WTC11 (cell line): Measurements from ENCODE around the gene MET. TPM values are rescaled to one million over a fixed set of nuclear protein-coding genes. Genes with fewer than 3 reads are reported as not detected.
A peak's percentile ranks its signal among the peaks of the same experiment; 100 is the strongest.

Experiments used
- ATAC-seq: fragments of 200-7000 bp; cut with Tn5 transposase; 2 replicates; pipeline ENCODE4 v1.10.0; 2021; ENCODE audit warnings: mild to moderate bottlenecking, moderate library complexity
- CTCF ChIA-PET: fragments of 300-600 bp; sonication (Branson Sonifier 250); formaldehyde crosslinking; loops from one replicate; lab custom pipeline; 2021; ENCODE audit warnings: antibody characterized with exemption; lab: Charles Lee
- POLR2A ChIA-PET: fragments of 350-600 bp; sonication (Branson Sonifier 250); formaldehyde crosslinking; loops from one replicate; lab custom pipeline; 2021; ENCODE audit warnings: antibody characterized with exemption; lab: Charles Lee
- DNase-seq: peaks from one replicate; pipeline ENCODE4 v3.0.0; 2021; ENCODE audit warnings: low spot score
- H3K27ac Mint-ChIP-seq: 2 replicates; pipeline ENCODE4 v1.8.0; 2021; ENCODE audit warnings: mixed read lengths
- H3K27me3 Mint-ChIP-seq: 2 replicates; pipeline ENCODE4 v1.8.0; 2021; ENCODE audit warnings: low read depth, mild to moderate bottlenecking, moderate library complexity, mixed read lengths
- H3K36me3 Mint-ChIP-seq: 2 replicates; pipeline ENCODE4 v1.8.0; 2021; ENCODE audit warnings: mixed read lengths
- H3K4me1 Mint-ChIP-seq: 2 replicates; pipeline ENCODE4 v1.8.0; 2022; ENCODE audit warnings: mixed read lengths
- H3K4me3 Mint-ChIP-seq: 2 replicates; pipeline ENCODE4 v1.8.0; 2021; ENCODE audit warnings: mild to moderate bottlenecking, moderate library complexity, mixed read lengths
- H3K9me3 Mint-ChIP-seq: 2 replicates; pipeline ENCODE4 v1.8.0; 2021; ENCODE audit warnings: mixed read lengths
- ATF2 ChIP-seq: sonication (generic); formaldehyde crosslinking; IDR thresholded peaks from 2 replicates; pipeline ENCODE4 v1.8.1; 2022; ENCODE audit warnings: low read depth, missing genetic modification reagents, borderline replicate concordance
- CDX4 ChIP-seq: fragments of 250-450 bp; sonication (Bioruptor Pico); IDR thresholded peaks from 2 replicates; pipeline ENCODE4 v1.9.0; 2021; ENCODE audit warnings: moderate library complexity, mild to moderate bottlenecking, inconsistent platforms, borderline replicate concordance
- CREB1 ChIP-seq: sonication (generic); formaldehyde crosslinking; IDR thresholded peaks from 2 replicates; pipeline ENCODE4 v1.8.0; 2023; ENCODE audit warnings: mild to moderate bottlenecking, missing genetic modification reagents
- E2F4 ChIP-seq: sonication (generic); formaldehyde crosslinking; IDR thresholded peaks from 2 replicates; pipeline ENCODE4 v1.8.1; 2022; ENCODE audit warnings: low read depth, mild to moderate bottlenecking, moderate library complexity, missing genetic modification reagents, borderline replicate concordance
- ERG ChIP-seq: fragments of 250-450 bp; sonication (Bioruptor Pico); IDR thresholded peaks from 2 replicates; pipeline ENCODE4 v1.8.0; 2021; ENCODE audit warnings: mild to moderate bottlenecking
- FOXP4 ChIP-seq: sonication (generic); formaldehyde crosslinking; IDR thresholded peaks from 2 replicates; pipeline ENCODE4 v1.8.0; 2022; ENCODE audit warnings: mild to moderate bottlenecking, missing genetic modification reagents
- GRHL2 ChIP-seq: fragments of 250-450 bp; sonication (Bioruptor Pico); IDR thresholded peaks from 2 replicates; pipeline ENCODE4 v1.8.0; 2022; ENCODE audit warnings: mild to moderate bottlenecking, moderate library complexity; ENCODE audit not compliant: insufficient replicate concordance, severe bottlenecking
- IRF2 ChIP-seq: sonication (generic); formaldehyde crosslinking; IDR thresholded peaks from 2 replicates; pipeline ENCODE4 v1.8.0; 2022; ENCODE audit warnings: low read depth, missing genetic modification reagents, borderline replicate concordance
- JUN ChIP-seq: sonication (generic); formaldehyde crosslinking; IDR thresholded peaks from 2 replicates; pipeline ENCODE4 v1.8.0; 2023; ENCODE audit warnings: mild to moderate bottlenecking, missing genetic modification reagents
- NR2C2 ChIP-seq: sonication (generic); formaldehyde crosslinking; IDR thresholded peaks from 2 replicates; pipeline ENCODE4 v1.8.0; 2022; ENCODE audit warnings: mild to moderate bottlenecking, missing genetic modification reagents
- SOX15 ChIP-seq: fragments of 250-450 bp; sonication (Bioruptor Pico); IDR thresholded peaks from 2 replicates; pipeline ENCODE4 v1.9.0; 2021; ENCODE audit warnings: mild to moderate bottlenecking
- STAT6 ChIP-seq: sonication (generic); formaldehyde crosslinking; conservative IDR thresholded peaks from 2 replicates; pipeline ENCODE4 v1.8.1; 2023; ENCODE audit warnings: mild to moderate bottlenecking, low read depth, missing genetic modification reagents, moderate library complexity
- TEAD4 ChIP-seq: sonication (generic); formaldehyde crosslinking; IDR thresholded peaks from 2 replicates; pipeline ENCODE4 v1.8.0; 2022; ENCODE audit warnings: mild to moderate bottlenecking, missing genetic modification reagents
- USF1 ChIP-seq: sonication (generic); formaldehyde crosslinking; IDR thresholded peaks from 2 replicates; pipeline ENCODE4 v1.8.0; 2022; ENCODE audit warnings: mild to moderate bottlenecking, missing genetic modification reagents
- USF2 ChIP-seq: sonication (generic); formaldehyde crosslinking; IDR thresholded peaks from 2 replicates; pipeline ENCODE4 v1.8.1; 2023; ENCODE audit warnings: mild to moderate bottlenecking, missing genetic modification reagents, moderate library complexity
- ZNF263 ChIP-seq: sonication (generic); formaldehyde crosslinking; IDR thresholded peaks from 2 replicates; pipeline ENCODE4 v1.8.1; 2022; ENCODE audit warnings: low read depth, mild to moderate bottlenecking, moderate library complexity, missing genetic modification reagents
- total RNA-seq: library from RNA; stranded (reverse); gene quantifications from 3 replicates; pipeline ENCODE4 v1.2.3, GENCODE V29; 2021

The MET gene
- total RNA-seq, 1 experiment from 2014 or later, result 9.4 TPM

- no peak for TF ChIP-seq JUN (CRISPR knock-in tag)
- no peak for TF ChIP-seq IRF2 (CRISPR knock-in tag)
- no peak for TF ChIP-seq E2F4 (CRISPR knock-in tag)
- TF ChIP-seq TEAD4, result no peak
- no peak; the same call in 1 of the 2 replicates for TF ChIP-seq FOXP4 (CRISPR knock-in tag)
- TF ChIP-seq ATF2, result no peak
- TF ChIP-seq USF2 (CRISPR knock-in tag), result no peak
- TF ChIP-seq USF1 (CRISPR knock-in tag), result no peak
- no peak for TF ChIP-seq CDX4 (CRISPR knock-in tag)
- no peak for TF ChIP-seq ERG (CRISPR knock-in tag)
- no peak for TF ChIP-seq CREB1 (CRISPR knock-in tag)
- no peak for TF ChIP-seq SOX15 (CRISPR knock-in tag)
- no peak for TF ChIP-seq GRHL2 (CRISPR knock-in tag)
- TF ChIP-seq NR2C2 (CRISPR knock-in tag), result no peak
- TF ChIP-seq STAT6 (CRISPR knock-in tag), result no peak
- no peak for TF ChIP-seq ZNF263 (CRISPR knock-in tag)
- Mint-ChIP-seq H3K4me3 (no peak overlapping the region), H3K9me3 (no peaks in the 10 kb centered on the region), H3K4me1 (peaks cover 40% of the 10 kb centered on the region), H3K36me3 (0 out of 2 replicates have a peak, but pooled peaks cover 2% of the 10 kb centered on the region), H3K27ac (peak overlapping the region; percentile 19; the same call in 1 of the 2 replicates), H3K27me3 (peaks cover 8% of the 10 kb centered on the region; the same call in 1 of the 2 replicates)
- ATAC-seq (peak; percentile 46), DNase-seq (no peak)
- POLR2A ChIA-PET, result interaction anchor here (0.6 kb wide), 1 partner anchor 137 kb away, joined by 3 read pairs; no protein-coding TSS in a partner anchor
- CTCF ChIA-PET, result no interaction called here
Measured at GRCh38 chr7:116782177-116782711, 110.2 kb downstream of the MET start.
